Left kidney (tissue), 8 donors: ENCODE data around the gene FYB1. TPM values are rescaled to one million over a fixed set of nuclear protein-coding genes. Genes with fewer than 3 reads are reported as not detected.
A peak's percentile ranks its signal among the peaks of the same experiment; 100 is the strongest.
"Not testable (repeated sequence)": the region's sequence is repeated elsewhere in the genome, so short reads cannot be mapped to it uniquely, and the experiment has no call there.

Experiments used
- DNase-seq: peaks from one replicate; pipeline ENCODE4 v3.0.0-alpha.2; 2013
- long read RNA-seq, 8 donors: transcript quantifications; one replicate each; lab custom pipeline, GENCODE V29; 2026
- polyA plus RNA-seq: library from polyadenylated mRNA; unstranded; fragments of 120-200 nt; gene quantifications from one replicate; pipeline ENCODE4 v1.2.1, GENCODE V29; 2013; ENCODE audit not compliant: insufficient read length

Gene FYB1
- 4.7 TPM for polyA plus RNA-seq
- long read RNA-seq, donor 1 = 0 reads
- long read RNA-seq, donor 2 = 0 reads
- long read RNA-seq, donor 3 = 0 reads
- long read RNA-seq, donor 4 = 0 reads
- long read RNA-seq, donor 5, partial matches to known transcripts = 0 of 1 reads
- long read RNA-seq, donor 5, other reads (novel, unspliced or antisense) = 0 of 1 reads
- long read RNA-seq, donor 6 = 0 reads
- long read RNA-seq, donor 7, partial matches to known transcripts = 0 of 1 reads
- long read RNA-seq, donor 7, other reads (novel, unspliced or antisense) = 0 of 1 reads
- long read RNA-seq, donor 8, partial matches to known transcripts = 0 of 1 reads
- long read RNA-seq, donor 8, other reads (novel, unspliced or antisense) = 0 of 1 reads

GRCh38 chr5:39219437-39219836, at the start of gene FYB1:
FYB1 (minus strand) TSS chr5:39219563; CDS start chr5:39202960, 16,603 bp downstream.
- peak; percentile 20 for DNase-seq

- no peak for DNase-seq
Measured at GRCh38 chr5:39267186-39267585, 47.8 kb upstream of the FYB1 start.

- DNase-seq = no peak
Measured at GRCh38 chr5:39266442-39266841, 47.1 kb upstream of the FYB1 start.

- DNase-seq = no peak
Measured at GRCh38 chr5:39264528-39264927, 45.2 kb upstream of the FYB1 start.

- DNase-seq = no peak
Measured at GRCh38 chr5:39262981-39263380, 43.6 kb upstream of the FYB1 start.

- no peak for DNase-seq
Measured at GRCh38 chr5:39260095-39260494, 40.7 kb upstream of the FYB1 start.

- DNase-seq = peak; percentile 6
Measured at GRCh38 chr5:39257554-39257953, 38.2 kb upstream of the FYB1 start.

GRCh38 chr5:39256477-39257235, 37.3 kb upstream of the FYB1 start:
- no peak for DNase-seq

GRCh38 chr5:39255406-39255805, 36.0 kb upstream of the FYB1 start:
- no peak for DNase-seq

- DNase-seq = no peak
Measured at GRCh38 chr5:39254671-39255070, 35.3 kb upstream of the FYB1 start.

- no peak for DNase-seq
Measured at GRCh38 chr5:39253196-39253595, 33.8 kb upstream of the FYB1 start.

- no peak for DNase-seq
Measured at GRCh38 chr5:39249564-39250274, 30.4 kb upstream of the FYB1 start.

- no peak for DNase-seq
Measured at GRCh38 chr5:39249069-39249468, 29.7 kb upstream of the FYB1 start.

- DNase-seq = no peak
Measured at GRCh38 chr5:39240750-39241149, 21.4 kb upstream of the FYB1 start.

GRCh38 chr5:39238366-39239105, 19.2 kb upstream of the FYB1 start:
- DNase-seq = no peak

- DNase-seq = no peak
Measured at GRCh38 chr5:39236718-39237117, 17.4 kb upstream of the FYB1 start.

- DNase-seq = no peak
Measured at GRCh38 chr5:39235648-39236047, 16.3 kb upstream of the FYB1 start.

GRCh38 chr5:39234494-39234893, 15.1 kb upstream of the FYB1 start:
- DNase-seq = not testable (repeated sequence)

- no peak for DNase-seq
Measured at GRCh38 chr5:39233783-39234182, 14.4 kb upstream of the FYB1 start.

GRCh38 chr5:39231705-39232525, 12.6 kb upstream of the FYB1 start:
- no peak for DNase-seq

- DNase-seq = no peak
Measured at GRCh38 chr5:39228596-39228995, 9.2 kb upstream of the FYB1 start.
